ENCODE measurements around the gene IL4I1. TPM values are rescaled to one million over a fixed set of nuclear protein-coding genes. Genes with fewer than 3 reads are reported as not detected.

The IL4I1 gene
- total and polyA plus RNA-seq, 4 donors = 0.08 to 0.75 (median 0.23) TPM

DNA sequence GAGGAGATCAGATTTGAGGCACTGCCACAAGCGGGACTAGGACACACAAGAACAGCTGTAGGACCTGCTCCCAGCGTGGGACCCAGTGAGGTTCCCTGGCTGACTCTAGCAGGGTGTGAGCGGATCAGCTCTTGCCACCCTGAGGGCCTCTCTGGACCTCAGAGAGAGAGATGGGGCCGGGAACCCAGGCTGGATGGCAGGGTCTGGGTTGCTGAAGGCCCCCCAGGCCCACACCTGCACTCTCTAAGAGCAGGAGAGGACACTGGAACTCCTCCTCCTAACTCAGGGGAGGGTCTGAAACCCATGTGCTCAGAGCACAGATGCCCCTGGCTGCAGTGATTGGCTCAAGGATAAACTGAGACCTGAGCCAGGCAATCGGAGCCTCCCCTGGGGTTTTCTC lies 13.5 kb upstream of the IL4I1 start:
- peaks cover 0 to 11% (median 4%) of the 10 kb centered on the region in 4 donors for H3K4me1 ChIP-seq (ENCODE audit: control insufficient read depth in 4 of 4, insufficient read depth in 4 of 4, low read length in 3 of 4)
- DNase-seq (ENCODE audit: low spot score) = no peak
- no peak overlapping the region for H3K4me3 ChIP-seq (ENCODE audit: low read depth in 1 of 3, low read length in 3 of 3)
- no peaks in the 10 kb centered on the region for H3K27me3 ChIP-seq (ENCODE audit: control insufficient read depth in 4 of 4, insufficient read depth in 4 of 4, low read length in 3 of 4)
- H3K36me3 ChIP-seq (ENCODE audit: control insufficient read depth in 4 of 4, insufficient read depth in 3 of 4, low read depth in 1 of 4, low read length in 3 of 4) = peaks cover 6 to 37% (median 16%) of the 10 kb centered on the region in 4 donors
- TF ChIP-seq, protein P1, sequence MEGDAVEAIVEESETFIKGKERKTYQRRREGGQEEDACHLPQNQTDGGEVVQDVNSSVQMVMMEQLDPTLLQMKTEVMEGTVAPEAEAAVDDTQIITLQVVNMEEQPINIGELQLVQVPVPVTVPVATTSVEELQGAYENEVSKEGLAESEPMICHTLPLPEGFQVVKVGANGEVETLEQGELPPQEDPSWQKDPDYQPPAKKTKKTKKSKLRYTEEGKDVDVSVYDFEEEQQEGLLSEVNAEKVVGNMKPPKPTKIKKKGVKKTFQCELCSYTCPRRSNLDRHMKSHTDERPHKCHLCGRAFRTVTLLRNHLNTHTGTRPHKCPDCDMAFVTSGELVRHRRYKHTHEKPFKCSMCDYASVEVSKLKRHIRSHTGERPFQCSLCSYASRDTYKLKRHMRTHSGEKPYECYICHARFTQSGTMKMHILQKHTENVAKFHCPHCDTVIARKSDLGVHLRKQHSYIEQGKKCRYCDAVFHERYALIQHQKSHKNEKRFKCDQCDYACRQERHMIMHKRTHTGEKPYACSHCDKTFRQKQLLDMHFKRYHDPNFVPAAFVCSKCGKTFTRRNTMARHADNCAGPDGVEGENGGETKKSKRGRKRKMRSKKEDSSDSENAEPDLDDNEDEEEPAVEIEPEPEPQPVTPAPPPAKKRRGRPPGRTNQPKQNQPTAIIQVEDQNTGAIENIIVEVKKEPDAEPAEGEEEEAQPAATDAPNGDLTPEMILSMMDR (IDR thresholded peaks at IDR 0.05; ENCODE audit: low read depth, low read length, missing input control) = no peak
- no peak for TF ChIP-seq NR2F2 (IDR thresholded peaks at IDR 0.05)
- TF ChIP-seq TAF1 (conservative IDR thresholded peaks at IDR 0.05) = no peak
- TF ChIP-seq, protein P2, sequence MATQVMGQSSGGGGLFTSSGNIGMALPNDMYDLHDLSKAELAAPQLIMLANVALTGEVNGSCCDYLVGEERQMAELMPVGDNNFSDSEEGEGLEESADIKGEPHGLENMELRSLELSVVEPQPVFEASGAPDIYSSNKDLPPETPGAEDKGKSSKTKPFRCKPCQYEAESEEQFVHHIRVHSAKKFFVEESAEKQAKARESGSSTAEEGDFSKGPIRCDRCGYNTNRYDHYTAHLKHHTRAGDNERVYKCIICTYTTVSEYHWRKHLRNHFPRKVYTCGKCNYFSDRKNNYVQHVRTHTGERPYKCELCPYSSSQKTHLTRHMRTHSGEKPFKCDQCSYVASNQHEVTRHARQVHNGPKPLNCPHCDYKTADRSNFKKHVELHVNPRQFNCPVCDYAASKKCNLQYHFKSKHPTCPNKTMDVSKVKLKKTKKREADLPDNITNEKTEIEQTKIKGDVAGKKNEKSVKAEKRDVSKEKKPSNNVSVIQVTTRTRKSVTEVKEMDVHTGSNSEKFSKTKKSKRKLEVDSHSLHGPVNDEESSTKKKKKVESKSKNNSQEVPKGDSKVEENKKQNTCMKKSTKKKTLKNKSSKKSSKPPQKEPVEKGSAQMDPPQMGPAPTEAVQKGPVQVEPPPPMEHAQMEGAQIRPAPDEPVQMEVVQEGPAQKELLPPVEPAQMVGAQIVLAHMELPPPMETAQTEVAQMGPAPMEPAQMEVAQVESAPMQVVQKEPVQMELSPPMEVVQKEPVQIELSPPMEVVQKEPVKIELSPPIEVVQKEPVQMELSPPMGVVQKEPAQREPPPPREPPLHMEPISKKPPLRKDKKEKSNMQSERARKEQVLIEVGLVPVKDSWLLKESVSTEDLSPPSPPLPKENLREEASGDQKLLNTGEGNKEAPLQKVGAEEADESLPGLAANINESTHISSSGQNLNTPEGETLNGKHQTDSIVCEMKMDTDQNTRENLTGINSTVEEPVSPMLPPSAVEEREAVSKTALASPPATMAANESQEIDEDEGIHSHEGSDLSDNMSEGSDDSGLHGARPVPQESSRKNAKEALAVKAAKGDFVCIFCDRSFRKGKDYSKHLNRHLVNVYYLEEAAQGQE (IDR thresholded peaks at IDR 0.05) = no peak
- TF ChIP-seq, protein P3, sequence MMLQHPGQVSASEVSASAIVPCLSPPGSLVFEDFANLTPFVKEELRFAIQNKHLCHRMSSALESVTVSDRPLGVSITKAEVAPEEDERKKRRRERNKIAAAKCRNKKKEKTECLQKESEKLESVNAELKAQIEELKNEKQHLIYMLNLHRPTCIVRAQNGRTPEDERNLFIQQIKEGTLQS (IDR thresholded peaks at IDR 0.05) = no peak
- TF ChIP-seq FOXA1 (IDR thresholded peaks at IDR 0.05) = no peak
- no peak for TF ChIP-seq HNF4A (conservative IDR thresholded peaks at IDR 0.05)
- TF ChIP-seq FOXA2 (IDR thresholded peaks at IDR 0.05) = no peak
- no peak for TF ChIP-seq YY1 (IDR thresholded peaks at IDR 0.05)
- no peak for TF ChIP-seq SP1 (IDR thresholded peaks at IDR 0.05)
- 96% methylated on average over 5 of the region's 5 CpGs for WGBS
- H3K27ac ChIP-seq (ENCODE audit: low read depth in 1 of 2, low read length in 2 of 2) = no peak overlapping the region
- no peaks in the 10 kb centered on the region for H3K9me3 ChIP-seq (ENCODE audit: control insufficient read depth in 4 of 4, low read length in 3 of 4)
- no peak overlapping the region for H3K9ac ChIP-seq (ENCODE audit: low read depth in 1 of 2, low read length in 2 of 2)

DNA sequence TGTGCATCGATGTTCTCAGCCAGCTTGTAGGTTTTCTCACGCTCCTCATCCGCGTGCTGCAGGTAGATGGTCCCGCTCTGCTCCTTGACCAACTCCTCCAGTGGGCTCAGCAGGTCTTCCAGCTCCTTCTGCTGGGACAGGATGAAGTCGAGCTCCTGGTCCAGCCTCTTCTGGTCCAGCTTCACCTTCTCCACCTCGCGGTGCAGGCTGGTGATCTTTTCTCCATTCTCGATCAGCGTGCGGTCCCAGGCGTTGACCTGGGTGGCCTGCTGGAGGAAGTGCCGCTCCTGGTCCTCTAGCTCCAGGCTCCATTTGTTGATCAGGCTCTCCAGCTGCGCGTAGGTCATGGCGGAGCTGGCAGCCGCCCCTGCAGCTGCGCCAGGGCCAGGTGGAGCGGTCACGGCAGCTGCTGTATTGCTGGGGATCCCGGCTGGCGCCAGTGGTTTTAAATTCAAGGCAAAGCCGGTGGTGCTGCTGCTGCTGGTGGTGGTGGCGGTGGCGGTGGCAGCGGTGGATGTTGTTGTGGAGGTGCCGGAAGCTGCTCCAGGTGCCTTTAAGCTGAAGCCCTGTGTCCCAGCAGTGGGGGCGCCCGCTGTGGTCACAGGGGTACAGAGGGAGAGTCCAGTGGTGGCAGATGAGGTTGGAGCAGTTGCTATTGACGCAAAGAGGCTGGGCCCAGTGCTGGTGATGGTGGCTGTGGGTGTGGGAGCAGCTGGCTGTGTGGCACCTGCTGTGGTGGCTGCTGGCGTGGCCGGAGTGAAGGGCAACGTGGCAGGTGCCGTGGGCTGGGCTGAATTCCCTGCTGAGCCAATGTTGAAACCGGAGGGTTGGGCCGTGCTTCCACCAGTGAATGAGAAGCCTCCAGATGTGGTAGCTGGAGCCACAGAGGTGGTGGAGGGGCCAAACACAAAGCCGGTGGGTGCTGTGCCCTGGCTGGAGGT lies 12.1 kb upstream of the IL4I1 start:
- Histone ChIP-seq H3K27ac (ENCODE audit: low read depth in 1 of 2, low read length in 2 of 2) (no peak overlapping the region), H3K36me3 (ENCODE audit: control insufficient read depth in 4 of 4, insufficient read depth in 3 of 4, low read depth in 1 of 4, low read length in 3 of 4) (peaks cover 4 to 34% (median 14%) of the 10 kb centered on the region in 4 donors), H3K9me3 (ENCODE audit: control insufficient read depth in 4 of 4, low read length in 3 of 4) (no peaks in the 10 kb centered on the region), H3K27me3 (ENCODE audit: control insufficient read depth in 4 of 4, insufficient read depth in 4 of 4, low read length in 3 of 4) (no peaks in the 10 kb centered on the region), H3K4me3 (ENCODE audit: low read depth in 1 of 3, low read length in 3 of 3) (no peak overlapping the region), H3K9ac (ENCODE audit: low read depth in 1 of 2, low read length in 2 of 2) (no peak overlapping the region), H3K4me1 (ENCODE audit: control insufficient read depth in 4 of 4, insufficient read depth in 4 of 4, low read length in 3 of 4) (peaks cover 0 to 11% (median 4%) of the 10 kb centered on the region in 4 donors)
- no peak for DNase-seq (ENCODE audit: low spot score)
- TF ChIP-seq SP1 (IDR thresholded peaks at IDR 0.05) (no peak), HNF4G (IDR thresholded peaks at IDR 0.05) (no peak), RAD21 (IDR thresholded peaks at IDR 0.05) (no peak), GABPA (IDR thresholded peaks at IDR 0.05 in 1 of 2, conservative IDR thresholded peaks at IDR 0.05 in 1 of 2) (no peak), FOXA1 (IDR thresholded peaks at IDR 0.05) (no peak), HNF4A (conservative IDR thresholded peaks at IDR 0.05) (no peak), FOXA2 (IDR thresholded peaks at IDR 0.05) (no peak)
- TF ChIP-seq, protein P4, sequence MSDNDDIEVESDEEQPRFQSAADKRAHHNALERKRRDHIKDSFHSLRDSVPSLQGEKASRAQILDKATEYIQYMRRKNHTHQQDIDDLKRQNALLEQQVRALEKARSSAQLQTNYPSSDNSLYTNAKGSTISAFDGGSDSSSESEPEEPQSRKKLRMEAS (IDR thresholded peaks at IDR 0.05) = no peak
- TF ChIP-seq, protein P2 (IDR thresholded peaks at IDR 0.05) = no peak
- 97% methylated on average over 37 of the region's 37 CpGs for WGBS

Measured in liver (tissue), 9 donors.